ENCODE data around the gene TBL1XR1.

GRCh38 chr3:176976586-176976985, 220.7 kb downstream of the TBL1XR1 start:
- TF ChIP-seq, protein P1, sequence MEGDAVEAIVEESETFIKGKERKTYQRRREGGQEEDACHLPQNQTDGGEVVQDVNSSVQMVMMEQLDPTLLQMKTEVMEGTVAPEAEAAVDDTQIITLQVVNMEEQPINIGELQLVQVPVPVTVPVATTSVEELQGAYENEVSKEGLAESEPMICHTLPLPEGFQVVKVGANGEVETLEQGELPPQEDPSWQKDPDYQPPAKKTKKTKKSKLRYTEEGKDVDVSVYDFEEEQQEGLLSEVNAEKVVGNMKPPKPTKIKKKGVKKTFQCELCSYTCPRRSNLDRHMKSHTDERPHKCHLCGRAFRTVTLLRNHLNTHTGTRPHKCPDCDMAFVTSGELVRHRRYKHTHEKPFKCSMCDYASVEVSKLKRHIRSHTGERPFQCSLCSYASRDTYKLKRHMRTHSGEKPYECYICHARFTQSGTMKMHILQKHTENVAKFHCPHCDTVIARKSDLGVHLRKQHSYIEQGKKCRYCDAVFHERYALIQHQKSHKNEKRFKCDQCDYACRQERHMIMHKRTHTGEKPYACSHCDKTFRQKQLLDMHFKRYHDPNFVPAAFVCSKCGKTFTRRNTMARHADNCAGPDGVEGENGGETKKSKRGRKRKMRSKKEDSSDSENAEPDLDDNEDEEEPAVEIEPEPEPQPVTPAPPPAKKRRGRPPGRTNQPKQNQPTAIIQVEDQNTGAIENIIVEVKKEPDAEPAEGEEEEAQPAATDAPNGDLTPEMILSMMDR (conservative IDR thresholded peaks at IDR 0.05; ENCODE audit: low read depth, low read length), result no peak
- no peak for TF ChIP-seq EZH2phosphoT487 (IDR thresholded peaks at IDR 0.05; ENCODE audit: borderline replicate concordance, low read length)

All from PC-3 (cell line).